ENCODE measurements around the gene GPR25. TPM values are rescaled to one million over a fixed set of nuclear protein-coding genes. Genes with fewer than 3 reads are reported as not detected.

Gene GPR25
- total and polyA plus RNA-seq, 2 donors from 2014 or later: 0.19 TPM; not detected in 1

DNA sequence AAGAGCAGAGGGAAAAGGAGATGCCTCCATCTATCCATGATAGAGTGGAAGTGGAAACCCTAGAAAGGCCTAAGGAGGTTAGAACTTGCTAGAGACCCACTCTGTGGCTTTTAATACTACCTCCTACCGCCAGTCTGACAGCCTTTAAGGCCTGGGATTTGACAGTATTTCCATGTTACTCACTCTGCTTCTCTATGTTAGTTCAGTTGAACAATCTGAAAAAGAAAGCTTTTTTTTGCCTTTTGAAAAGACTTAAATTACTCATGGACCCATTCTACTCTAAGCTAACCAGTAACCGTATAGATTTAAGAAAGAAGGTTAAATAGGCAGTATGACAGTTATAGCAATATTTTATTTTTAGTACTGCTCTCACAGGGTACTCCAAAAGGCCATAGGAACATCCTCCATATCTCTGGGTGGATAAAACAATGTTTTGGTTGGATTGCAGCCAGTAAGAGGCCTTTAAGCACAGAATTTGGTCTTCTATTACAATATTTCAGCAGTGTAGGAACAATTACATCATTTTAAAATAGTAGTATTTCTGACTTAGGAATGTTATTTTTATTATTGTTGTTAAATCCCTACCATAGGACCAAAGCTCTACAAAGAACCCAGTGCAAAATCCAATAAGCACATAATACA lies 15.9 kb upstream of the GPR25 start:
- intact Hi-C loops (cut with DNase I): no loop called here
- TF ChIP-seq, protein P1, sequence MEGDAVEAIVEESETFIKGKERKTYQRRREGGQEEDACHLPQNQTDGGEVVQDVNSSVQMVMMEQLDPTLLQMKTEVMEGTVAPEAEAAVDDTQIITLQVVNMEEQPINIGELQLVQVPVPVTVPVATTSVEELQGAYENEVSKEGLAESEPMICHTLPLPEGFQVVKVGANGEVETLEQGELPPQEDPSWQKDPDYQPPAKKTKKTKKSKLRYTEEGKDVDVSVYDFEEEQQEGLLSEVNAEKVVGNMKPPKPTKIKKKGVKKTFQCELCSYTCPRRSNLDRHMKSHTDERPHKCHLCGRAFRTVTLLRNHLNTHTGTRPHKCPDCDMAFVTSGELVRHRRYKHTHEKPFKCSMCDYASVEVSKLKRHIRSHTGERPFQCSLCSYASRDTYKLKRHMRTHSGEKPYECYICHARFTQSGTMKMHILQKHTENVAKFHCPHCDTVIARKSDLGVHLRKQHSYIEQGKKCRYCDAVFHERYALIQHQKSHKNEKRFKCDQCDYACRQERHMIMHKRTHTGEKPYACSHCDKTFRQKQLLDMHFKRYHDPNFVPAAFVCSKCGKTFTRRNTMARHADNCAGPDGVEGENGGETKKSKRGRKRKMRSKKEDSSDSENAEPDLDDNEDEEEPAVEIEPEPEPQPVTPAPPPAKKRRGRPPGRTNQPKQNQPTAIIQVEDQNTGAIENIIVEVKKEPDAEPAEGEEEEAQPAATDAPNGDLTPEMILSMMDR (IDR thresholded peaks at IDR 0.05; ENCODE audit: borderline replicate concordance, extremely low read depth, insufficient read depth): no peak
- Histone ChIP-seq H3K27ac (ENCODE audit: low read depth in 2 of 2, low read length in 2 of 2) (no peak overlapping the region), H3K27me3 (ENCODE audit: control insufficient read depth, insufficient read depth, low read length) (no peaks in the 10 kb centered on the region), H3K4me1 (ENCODE audit: control insufficient read depth in 2 of 3, insufficient read depth in 2 of 3, low read depth in 1 of 3, low read length in 3 of 3) (no peaks in the 10 kb centered on the region), H3K36me3 (ENCODE audit: control insufficient read depth in 2 of 3, insufficient read depth in 3 of 3, low read length in 3 of 3) (peaks cover 2 to 15% (median 15%) of the 10 kb centered on the region in 3 donors), H3K9me3 (ENCODE audit: control insufficient read depth in 2 of 3, insufficient read depth in 1 of 3, low read length in 3 of 3) (no peaks in the 10 kb centered on the region), H3K9ac (ENCODE audit: low read length in 3 of 3) (no peak overlapping the region), H3K4me3 (ENCODE audit: low read length in 3 of 3) (no peak overlapping the region)
- no peak for FAIRE-seq
- DNase-seq: peak in 2 of 5 donors; percentile 45 to 73

- TF ChIP-seq, protein P1 (IDR thresholded peaks at IDR 0.05; ENCODE audit: borderline replicate concordance, extremely low read depth, insufficient read depth): no peak
- DNase-seq: no peak
- H3K4me3 ChIP-seq (ENCODE audit: low read length in 3 of 3): no peak overlapping the region
Measured at GRCh38 chr1:200857804-200858203, 15.0 kb upstream of the GPR25 start.

DNA sequence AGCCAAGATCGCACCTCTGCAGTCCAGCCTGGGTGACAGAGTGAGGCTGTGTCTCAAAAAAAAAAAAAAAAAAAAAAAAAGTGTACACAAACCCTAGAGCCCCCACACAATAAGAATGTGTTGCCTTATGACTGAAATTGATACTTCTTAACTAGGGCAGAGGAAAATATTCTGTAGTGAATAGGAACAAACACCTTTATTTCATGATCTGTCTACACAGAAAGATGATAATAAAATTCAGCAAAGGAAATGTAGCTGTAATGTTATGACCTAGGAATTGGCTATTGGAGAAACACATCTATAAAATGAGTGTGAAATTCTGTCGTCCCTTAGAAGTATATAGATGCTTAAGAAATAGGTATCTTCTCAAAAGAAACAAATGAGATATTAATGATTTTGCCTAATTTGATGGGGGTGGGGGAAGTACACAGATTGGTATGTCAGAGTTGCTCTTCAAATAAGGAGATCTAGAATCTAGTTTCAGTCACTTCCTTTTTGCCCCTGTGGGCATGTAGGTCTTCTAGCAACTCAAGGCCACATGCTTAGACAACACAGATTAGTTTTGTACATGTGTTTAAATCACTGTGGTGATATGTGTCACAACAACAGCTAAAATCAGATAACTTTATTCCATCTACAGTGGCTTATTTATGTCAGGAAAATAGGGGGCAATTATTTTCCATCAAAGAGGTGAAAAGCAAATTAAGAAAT lies 10.7 kb upstream of the GPR25 start:
- FAIRE-seq: no peak
- H3K27ac ChIP-seq (ENCODE audit: low read depth in 2 of 2, low read length in 2 of 2): no peak overlapping the region

More at GRCh38 chr1:200857804-200858203, 15.0 kb upstream of the GPR25 start:
- Histone ChIP-seq H3K9ac (ENCODE audit: low read length in 3 of 3) (no peak overlapping the region), H3K36me3 (ENCODE audit: control insufficient read depth in 2 of 3, insufficient read depth in 3 of 3, low read length in 3 of 3) (peaks cover 3 to 15% (median 13%) of the 10 kb centered on the region in 3 donors), H3K27me3 (ENCODE audit: control insufficient read depth, insufficient read depth, low read length) (no peaks in the 10 kb centered on the region), H3K9me3 (ENCODE audit: control insufficient read depth in 2 of 3, insufficient read depth in 1 of 3, low read length in 3 of 3) (no peaks in the 10 kb centered on the region), H3K4me1 (ENCODE audit: control insufficient read depth in 2 of 3, insufficient read depth in 2 of 3, low read depth in 1 of 3, low read length in 3 of 3) (no peaks in the 10 kb centered on the region), H3K27ac (ENCODE audit: low read depth in 2 of 2, low read length in 2 of 2) (no peak overlapping the region)
- no peak for FAIRE-seq
- intact Hi-C loops (cut with DNase I): no loop called here

More for the DNA sequence above, 10.7 kb upstream of the GPR25 start:
- TF ChIP-seq, protein P1 (IDR thresholded peaks at IDR 0.05; ENCODE audit: borderline replicate concordance, extremely low read depth, insufficient read depth): no peak
- Histone ChIP-seq H3K9ac (ENCODE audit: low read length in 3 of 3) (no peak overlapping the region), H3K9me3 (ENCODE audit: control insufficient read depth in 2 of 3, insufficient read depth in 1 of 3, low read length in 3 of 3) (no peaks in the 10 kb centered on the region), H3K27me3 (ENCODE audit: control insufficient read depth, insufficient read depth, low read length) (no peaks in the 10 kb centered on the region), H3K36me3 (ENCODE audit: control insufficient read depth in 2 of 3, insufficient read depth in 3 of 3, low read length in 3 of 3) (peaks cover 0 to 4% (median 2%) of the 10 kb centered on the region in 3 donors), H3K4me1 (ENCODE audit: control insufficient read depth in 2 of 3, insufficient read depth in 2 of 3, low read depth in 1 of 3, low read length in 3 of 3) (no peaks in the 10 kb centered on the region), H3K4me3 (ENCODE audit: low read length in 3 of 3) (no peak overlapping the region)
- intact Hi-C loops (cut with DNase I): no loop called here
- DNase-seq: no peak

Measured in kidney (tissue), 14 donors.